Breast epithelium (tissue), 3 donors: ENCODE measurements around the gene NEDD8.

ENCODE experiments used
- CTCF ChIP-seq, 3 donors: fragments of 450-650 bp; IDR thresholded peaks; one replicate each; pipeline ENCODE4 v1.5.1; 2016 to 2017; ENCODE audit warnings: antibody characterized with exemption in 3 of 3, mild to moderate bottlenecking in 3 of 3, moderate library complexity in 3 of 3
- POLR2A ChIP-seq: fragments of 450-650 bp; IDR thresholded peaks from one replicate; pipeline ENCODE4 v1.6.1; 2016; ENCODE audit warnings: antibody characterized with exemption, mild to moderate bottlenecking, moderate library complexity
- POLR2AphosphoS5 ChIP-seq, 3 donors: sonication (generic); formaldehyde crosslinking; IDR thresholded peaks; one replicate each; pipeline ENCODE4 v1.6.1; 2017; ENCODE audit warnings: antibody characterized with exemption in 3 of 3

DNA sequence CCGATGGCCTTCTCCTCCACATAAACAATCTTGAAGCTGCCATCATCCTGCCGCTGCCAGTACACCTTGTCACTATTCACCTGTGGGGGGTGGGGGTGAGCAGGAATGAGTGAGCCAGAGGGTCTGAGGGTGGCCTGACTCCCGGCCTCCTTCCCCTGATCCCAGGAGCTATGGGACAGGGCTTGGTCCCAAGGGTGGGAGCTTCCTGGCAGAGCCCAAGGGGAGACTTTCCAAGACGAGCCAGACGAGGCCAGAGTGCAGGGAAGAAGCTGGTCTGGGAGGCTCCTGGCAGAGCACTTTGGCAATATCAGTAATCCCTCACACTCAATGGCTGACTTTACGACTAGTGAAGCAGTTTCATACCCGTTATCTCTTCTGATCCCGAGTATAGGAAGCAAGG lies 23.3 kb upstream of the NEDD8 start:
- TF ChIP-seq POLR2A, result no peak
- TF ChIP-seq CTCF (IDR thresholded peaks at IDR 0.05), result no peak
- TF ChIP-seq POLR2AphosphoS5 (IDR thresholded peaks at IDR 0.05), result no peak
